ENCODE measurements around the gene LGALS12. TPM values are rescaled to one million over a fixed set of nuclear protein-coding genes. Genes with fewer than 3 reads are reported as not detected.
"Not testable (repeated sequence)": the region's sequence is repeated elsewhere in the genome, so short reads cannot be mapped to it uniquely, and the experiment has no call there.

Gene LGALS12
- total RNA-seq, 2 donors from 2014 or later = not detected

- Mint-ChIP-seq H3K4me1 (peaks cover 54% of the 10 kb centered on the region), H3K4me3 (peak overlapping the region; percentile 81), H3K9me3 (no peaks in the 10 kb centered on the region), H3K27ac (peak overlapping the region; percentile 55), H3K27me3 (no peaks in the 10 kb centered on the region), H3K36me3 (ENCODE audit: low read depth) (no peaks in the 10 kb centered on the region)
- no peak for ATAC-seq (replicated peaks)
Measured at GRCh38 chr11:63534076-63534475, 28.2 kb downstream of the LGALS12 start.

- Mint-ChIP-seq H3K4me1 (peaks cover 49% of the 10 kb centered on the region), H3K36me3 (ENCODE audit: low read depth) (no peaks in the 10 kb centered on the region), H3K4me3 (peak overlapping the region; percentile 81), H3K9me3 (no peaks in the 10 kb centered on the region), H3K27me3 (no peaks in the 10 kb centered on the region), H3K27ac (peak overlapping the region; percentile 81)
- peak; percentile 51 for ATAC-seq (replicated peaks)
Measured at GRCh38 chr11:63534895-63535461, 29.1 kb downstream of the LGALS12 start.

- H3K9me3 Mint-ChIP-seq = no peaks in the 10 kb centered on the region
- no peaks in the 10 kb centered on the region for H3K36me3 Mint-ChIP-seq (ENCODE audit: low read depth)
- ATAC-seq (replicated peaks) = peak; percentile 75
- H3K4me3 Mint-ChIP-seq = peak overlapping the region; percentile 81
- peak overlapping the region; percentile 81 for H3K27ac Mint-ChIP-seq
- H3K27me3 Mint-ChIP-seq = no peaks in the 10 kb centered on the region
- H3K4me1 Mint-ChIP-seq = peaks cover 49% of the 10 kb centered on the region
Measured at GRCh38 chr11:63535734-63536133, 29.9 kb downstream of the LGALS12 start.

- peaks cover 41% of the 10 kb centered on the region for H3K4me1 Mint-ChIP-seq
- no peaks in the 10 kb centered on the region for H3K27me3 Mint-ChIP-seq
- no peaks in the 10 kb centered on the region for H3K9me3 Mint-ChIP-seq
- H3K4me3 Mint-ChIP-seq = peak within 1 kb of the TSS; percentile 81
- ATAC-seq (replicated peaks) = peak; percentile 43
- H3K36me3 Mint-ChIP-seq (ENCODE audit: low read depth) = no peaks in the 10 kb centered on the region
- peak within 1 kb of the TSS; percentile 81 for H3K27ac Mint-ChIP-seq
Measured at GRCh38 chr11:63536669-63537292, 30.9 kb downstream of the LGALS12 start, which contains the start of gene PLAAT4. PLAAT4 (plus strand) TSS chr11:63536808; CDS start chr11:63536869, 61 bp downstream.

- peak overlapping the region; percentile 81 for H3K27ac Mint-ChIP-seq
- H3K27me3 Mint-ChIP-seq = no peaks in the 10 kb centered on the region
- peak; percentile 43 for ATAC-seq (replicated peaks)
- H3K4me1 Mint-ChIP-seq = peaks cover 37% of the 10 kb centered on the region
- H3K9me3 Mint-ChIP-seq = no peaks in the 10 kb centered on the region
- no peaks in the 10 kb centered on the region for H3K36me3 Mint-ChIP-seq (ENCODE audit: low read depth)
- H3K4me3 Mint-ChIP-seq = peak overlapping the region; percentile 81
Measured at GRCh38 chr11:63537293-63538101, 31.6 kb downstream of the LGALS12 start.

GRCh38 chr11:63542506-63542905 lies 36.6 kb downstream of the LGALS12 start:
- H3K36me3 Mint-ChIP-seq (ENCODE audit: low read depth) = peaks cover 30% of the 10 kb centered on the region
- H3K4me1 Mint-ChIP-seq = peaks cover 16% of the 10 kb centered on the region
- not testable (repeated sequence) for ATAC-seq (replicated peaks); H3K4me3 Mint-ChIP-seq; H3K27ac Mint-ChIP-seq; H3K27me3 Mint-ChIP-seq; H3K9me3 Mint-ChIP-seq

GRCh38 chr11:63543711-63544110 lies 37.8 kb downstream of the LGALS12 start:
- ATAC-seq (replicated peaks) = no peak

GRCh38 chr11:63547061-63547460 lies 41.2 kb downstream of the LGALS12 start:
- Mint-ChIP-seq H3K36me3 (ENCODE audit: low read depth) (peaks cover 30% of the 10 kb centered on the region), H3K4me3 (no peak overlapping the region), H3K9me3 (no peaks in the 10 kb centered on the region), H3K27me3 (no peaks in the 10 kb centered on the region), H3K27ac (peak overlapping the region; percentile 35), H3K4me1 (peaks cover 5% of the 10 kb centered on the region)
- no peak for ATAC-seq (replicated peaks)

More at GRCh38 chr11:63543711-63544110, 37.8 kb downstream of the LGALS12 start:
- H3K4me3 Mint-ChIP-seq = no peak overlapping the region
- H3K27me3 Mint-ChIP-seq = no peaks in the 10 kb centered on the region
- no peaks in the 10 kb centered on the region for H3K9me3 Mint-ChIP-seq
- H3K4me1 Mint-ChIP-seq = peaks cover 5% of the 10 kb centered on the region
- no peak overlapping the region for H3K27ac Mint-ChIP-seq
- H3K36me3 Mint-ChIP-seq (ENCODE audit: low read depth) = peaks cover 30% of the 10 kb centered on the region

- ATAC-seq (replicated peaks) = no peak
- H3K4me1 Mint-ChIP-seq = peaks cover 8% of the 10 kb centered on the region
- no peak overlapping the region for H3K27ac Mint-ChIP-seq
Measured at GRCh38 chr11:63548178-63548577, 42.3 kb downstream of the LGALS12 start.

GRCh38 chr11:63549411-63549810 lies 43.5 kb downstream of the LGALS12 start:
- no peak for ATAC-seq (replicated peaks)
- Mint-ChIP-seq H3K27ac (no peak overlapping the region), H3K9me3 (no peaks in the 10 kb centered on the region)

More at GRCh38 chr11:63548178-63548577, 42.3 kb downstream of the LGALS12 start:
- Mint-ChIP-seq H3K36me3 (ENCODE audit: low read depth) (peaks cover 30% of the 10 kb centered on the region), H3K4me3 (no peak overlapping the region), H3K9me3 (no peaks in the 10 kb centered on the region), H3K27me3 (no peaks in the 10 kb centered on the region)

GRCh38 chr11:63550156-63550700 lies 44.3 kb downstream of the LGALS12 start:
- not testable (repeated sequence) for ATAC-seq (replicated peaks); H3K4me3 Mint-ChIP-seq; H3K27ac Mint-ChIP-seq; H3K27me3 Mint-ChIP-seq; H3K9me3 Mint-ChIP-seq
- Mint-ChIP-seq H3K36me3 (ENCODE audit: low read depth) (peaks cover 20% of the 10 kb centered on the region), H3K4me1 (peaks cover 14% of the 10 kb centered on the region)

More at GRCh38 chr11:63549411-63549810, 43.5 kb downstream of the LGALS12 start:
- H3K36me3 Mint-ChIP-seq (ENCODE audit: low read depth) = peaks cover 23% of the 10 kb centered on the region
- peaks cover 14% of the 10 kb centered on the region for H3K4me1 Mint-ChIP-seq
- H3K4me3 Mint-ChIP-seq = no peak overlapping the region
- no peaks in the 10 kb centered on the region for H3K27me3 Mint-ChIP-seq

GRCh38 chr11:63551091-63551888 lies 45.4 kb downstream of the LGALS12 start:
- no peak for ATAC-seq (replicated peaks)
- Mint-ChIP-seq H3K4me1 (peaks cover 14% of the 10 kb centered on the region), H3K27me3 (no peaks in the 10 kb centered on the region), H3K36me3 (ENCODE audit: low read depth) (peaks cover 11% of the 10 kb centered on the region), H3K4me3 (peak overlapping the region; percentile 63), H3K9me3 (no peaks in the 10 kb centered on the region), H3K27ac (peak overlapping the region; percentile 75)

GRCh38 chr11:63551889-63552266 lies 46.0 kb downstream of the LGALS12 start:
- no peaks in the 10 kb centered on the region for H3K27me3 Mint-ChIP-seq
- H3K36me3 Mint-ChIP-seq (ENCODE audit: low read depth) = peaks cover 5% of the 10 kb centered on the region
- H3K4me1 Mint-ChIP-seq = peaks cover 14% of the 10 kb centered on the region
- peak overlapping the region; percentile 63 for H3K4me3 Mint-ChIP-seq
- ATAC-seq (replicated peaks) = no peak
- H3K9me3 Mint-ChIP-seq = no peaks in the 10 kb centered on the region
- H3K27ac Mint-ChIP-seq = no peak overlapping the region

GRCh38 chr11:63552921-63553320 lies 47.0 kb downstream of the LGALS12 start:
- peaks cover 14% of the 10 kb centered on the region for H3K4me1 Mint-ChIP-seq

More at GRCh38 chr11:63552921-63553320, 47.0 kb downstream of the LGALS12 start:
- Mint-ChIP-seq H3K4me3 (peak overlapping the region; percentile 84), H3K9me3 (no peaks in the 10 kb centered on the region), H3K27ac (peak overlapping the region; percentile 57), H3K36me3 (ENCODE audit: low read depth) (no peaks in the 10 kb centered on the region), H3K27me3 (no peaks in the 10 kb centered on the region)
- ATAC-seq (replicated peaks) = no peak

Measured in activated T-helper 17 cell treated with anti-CD3 and anti-CD28 coated beads, Interleukin-2, amount 50 U/mL, for 72 hours (primary cell).